IMR-90 (cell line): ENCODE data around the gene GABRA1. TPM values are rescaled to one million over a fixed set of nuclear protein-coding genes. Genes with fewer than 3 reads are reported as not detected.

Experiments used
- ATAC-seq: fragments of 200-7000 bp; cut with Tn5 transposase; 2 replicates; pipeline ENCODE4 v1.9.1; 2020; ENCODE audit warnings: low read depth, mild to moderate bottlenecking, moderate library complexity
- BruUV-seq: library from RNA; stranded (reverse); fragments of 400-500 nt; replicated peaks from 2 replicates; lab custom pipeline; 2021; lab: Mats Ljungman, UMichigan
- CTCF ChIA-PET: fragments of 300-600 bp; formaldehyde crosslinking; extraction: SDS; loops from one replicate; lab custom pipeline; 2021; ENCODE audit warnings: antibody characterized with exemption; lab: Yijun Ruan, JAX
- POLR2A ChIA-PET: fragments of 300-600 bp; sonication (Branson Sonifier 250); formaldehyde crosslinking; loops from one replicate; lab custom pipeline; 2022; ENCODE audit warnings: antibody characterized with exemption; ENCODE audit not compliant: unreplicated experiment; lab: Charles Lee
- DNase-seq: peaks from one replicate; pipeline ENCODE4 v3.0.0; 2013
- H2AFZ ChIP-seq: replicated peaks from 2 replicates; pipeline ENCODE3; 2013; ENCODE audit warnings: low read length, mild to moderate bottlenecking; ENCODE audit not compliant: poor library complexity
- H2AK5ac ChIP-seq: 2 replicates; pipeline ENCODE4 v1.6.1; 2013; ENCODE audit warnings: low read depth, low read length, inconsistent platforms
- H2AK9ac ChIP-seq: replicated peaks from 2 replicates; pipeline ENCODE3; 2013; ENCODE audit warnings: mild to moderate bottlenecking, low read depth, low read length, moderate library complexity; ENCODE audit not compliant: poor library complexity
- H2BK120ac ChIP-seq: 2 replicates; pipeline ENCODE4 v1.6.1; 2013; ENCODE audit warnings: low read depth, low read length, inconsistent platforms
- H2BK15ac ChIP-seq: 3 replicates; pipeline ENCODE4 v1.6.1; 2013; ENCODE audit warnings: low read depth, low read length, inconsistent platforms
- H2BK20ac ChIP-seq: 2 replicates; pipeline ENCODE4 v1.6.1; 2013; ENCODE audit warnings: low read depth, mild to moderate bottlenecking, inconsistent platforms, low read length, moderate library complexity
- H2BK5ac ChIP-seq: 2 replicates; pipeline ENCODE4 v1.6.1; 2013; ENCODE audit warnings: mild to moderate bottlenecking, low read depth, low read length, inconsistent platforms; ENCODE audit not compliant: poor library complexity, severe bottlenecking
- H3K14ac ChIP-seq: replicated peaks from 2 replicates; pipeline ENCODE4 v1.6.1; 2013; ENCODE audit warnings: low read depth, low read length, inconsistent platforms
- H3K18ac ChIP-seq: 2 replicates; pipeline ENCODE4 v1.6.1; 2013; ENCODE audit warnings: low read depth, low read length, control low read depth
- H3K23ac ChIP-seq: 2 replicates; pipeline ENCODE4 v1.6.1; 2013; ENCODE audit warnings: low read depth, low read length, inconsistent platforms
- H3K27ac ChIP-seq: 2 replicates; pipeline ENCODE4 v1.5.1; 2013; ENCODE audit warnings: mild to moderate bottlenecking, control low read depth, low read length; ENCODE audit not compliant: insufficient read depth
- H3K27me3 ChIP-seq: 2 replicates; pipeline ENCODE4 v1.6.1; 2013; ENCODE audit warnings: low read length; ENCODE audit not compliant: control insufficient read depth, insufficient read depth
- H3K36me3 ChIP-seq: 2 replicates; pipeline ENCODE4 v1.6.1; 2013; ENCODE audit warnings: low read length, mixed read lengths; ENCODE audit not compliant: control insufficient read depth, insufficient read depth
- H3K4ac ChIP-seq: 2 replicates; pipeline ENCODE4 v1.6.1; 2013; ENCODE audit warnings: low read depth, low read length, inconsistent platforms
- H3K4me1 ChIP-seq: 2 replicates; pipeline ENCODE4 v1.6.1; 2013; ENCODE audit warnings: low read length, mixed read lengths; ENCODE audit not compliant: control insufficient read depth, insufficient read depth
- H3K4me2 ChIP-seq: 2 replicates; pipeline ENCODE4 v1.6.1; 2013; ENCODE audit warnings: low read depth, mild to moderate bottlenecking, control low read depth, low read length, moderate library complexity
- H3K4me3 ChIP-seq: 2 replicates; pipeline ENCODE4 v1.5.1; 2013; ENCODE audit warnings: low read depth, mild to moderate bottlenecking, control low read depth, low read length, moderate library complexity; ENCODE audit not compliant: insufficient read depth
- H3K56ac ChIP-seq: 2 replicates; pipeline ENCODE4 v1.6.1; 2013; ENCODE audit warnings: low read length, inconsistent platforms; ENCODE audit not compliant: insufficient read depth; ENCODE audit errors: extremely low read depth
- H3K79me1 ChIP-seq, 2 experiments: 2 replicates each; pipeline ENCODE4 v1.6.1; 2013; ENCODE audit warnings: low read length in 2 of 2, inconsistent platforms in 1 of 2, low read depth in 1 of 2
- H3K9ac ChIP-seq: 2 replicates; pipeline ENCODE4 v1.6.1; 2013; ENCODE audit warnings: low read depth, low read length, control low read depth
- H3K9me1 ChIP-seq: 2 replicates; pipeline ENCODE4 v1.6.1; 2013; ENCODE audit warnings: low read length, inconsistent platforms; ENCODE audit not compliant: insufficient read depth
- H3K9me3 ChIP-seq: 2 replicates; pipeline ENCODE4 v1.6.1; 2013; ENCODE audit warnings: low read length; ENCODE audit not compliant: control insufficient read depth, insufficient read depth
- H4K20me1 ChIP-seq: 2 replicates; pipeline ENCODE4 v1.6.1; 2013; ENCODE audit warnings: low read length, inconsistent platforms; ENCODE audit not compliant: insufficient read depth
- H4K5ac ChIP-seq: 2 replicates; pipeline ENCODE4 v1.6.1; 2013; ENCODE audit warnings: mild to moderate bottlenecking, low read depth, low read length, control low read depth
- H4K8ac ChIP-seq, 2 experiments: 2 replicates each; pipeline ENCODE4 v1.6.1; 2013; ENCODE audit warnings: low read depth in 2 of 2, low read length in 2 of 2, control low read depth in 1 of 2, inconsistent platforms in 1 of 2
- H4K91ac ChIP-seq: 2 replicates; pipeline ENCODE4 v1.6.1; 2013; ENCODE audit warnings: low read depth, low read length, inconsistent platforms; ENCODE audit not compliant: insufficient read depth
- BHLHE40 ChIP-seq: fragments of 150-350 bp; IDR thresholded peaks from 2 replicates; pipeline ENCODE4 v1.6.1; 2016; ENCODE audit warnings: mild to moderate bottlenecking, low read depth, low read length
- MXI1 ChIP-seq: IDR thresholded peaks from 2 replicates; pipeline ENCODE4 v1.6.1; 2012; ENCODE audit warnings: low read depth, mild to moderate bottlenecking, low read length, moderate library complexity, borderline replicate concordance
- NFE2L2 ChIP-seq: fragments of 150-350 bp; IDR thresholded peaks from 2 replicates; pipeline ENCODE4 v1.6.1; 2016; ENCODE audit warnings: low read depth, mild to moderate bottlenecking, low read length
- RCOR1 ChIP-seq: IDR thresholded peaks from 2 replicates; pipeline ENCODE4 v1.6.1; 2012; ENCODE audit warnings: mild to moderate bottlenecking, low read length, improper control_type of control experiment; ENCODE audit not compliant: insufficient replicate concordance
- SMC3 ChIP-seq: fragments of 150-350 bp; IDR thresholded peaks from 2 replicates; pipeline ENCODE4 v1.6.1; 2016; ENCODE audit warnings: low read depth, mild to moderate bottlenecking, antibody characterized with exemption, low read length, moderate library complexity
- USF2 ChIP-seq: fragments of 150-350 bp; IDR thresholded peaks from 2 replicates; pipeline ENCODE4 v1.6.1; 2017; ENCODE audit warnings: mild to moderate bottlenecking, antibody characterized with exemption, low read length, low read depth
- WGBS, 2 experiments: methylation state at CpG; one replicate each; pipeline versions ENCODE4 v1.1.5 to v1.1.7; 2013; ENCODE audit warnings: missing lambda C conversion rate in 2 of 2; ENCODE audit not compliant: insufficient read length in 1 of 2; ENCODE audit errors: extremely low coverage in 2 of 2; 5-methylcytosine and 5-hydroxymethylcytosine counted together
- dilution Hi-C: fragments of 300-500 bp; cut with HindIII; formaldehyde crosslinking; loops from one replicate; pipeline ENCODE4 v1.14.3; 2018; ENCODE audit warnings: low sequenced_read_pairs; ENCODE audit not compliant: unreplicated experiment
- in situ Hi-C: fragments of 300-500 bp; cut with MboI; formaldehyde crosslinking; loops from 3 replicates; pipeline ENCODE4 v1.14.3; 2019; ENCODE audit warnings: low sequenced_read_pairs, inconsistent platforms, mixed read lengths
- intact Hi-C: fragments of 100-400 bp; cut with micrococcal nuclease; formaldehyde crosslinking; loops from 2 replicates; pipeline ENCODE4 v1.10.0; 2022
- polyA plus RNA-seq, 3 experiments: library from polyadenylated mRNA; depleted of rRNA; stranded (reverse); fragments of >200 nt; gene quantifications; 2 replicates each; pipeline ENCODE4 v1.2.3, GENCODE V29; 2012; ENCODE audit warnings: low replicate concordance in 1 of 3
- total RNA-seq: library from RNA; depleted of rRNA; stranded (reverse); fragments of >200 nt; gene quantifications from 2 replicates; pipeline ENCODE4 v1.2.3, GENCODE V29; 2012

GABRA1 gene
- total and polyA plus RNA-seq, 2 of the 4 experiments (the other 2 are of a cell fraction), result not detected

DNA sequence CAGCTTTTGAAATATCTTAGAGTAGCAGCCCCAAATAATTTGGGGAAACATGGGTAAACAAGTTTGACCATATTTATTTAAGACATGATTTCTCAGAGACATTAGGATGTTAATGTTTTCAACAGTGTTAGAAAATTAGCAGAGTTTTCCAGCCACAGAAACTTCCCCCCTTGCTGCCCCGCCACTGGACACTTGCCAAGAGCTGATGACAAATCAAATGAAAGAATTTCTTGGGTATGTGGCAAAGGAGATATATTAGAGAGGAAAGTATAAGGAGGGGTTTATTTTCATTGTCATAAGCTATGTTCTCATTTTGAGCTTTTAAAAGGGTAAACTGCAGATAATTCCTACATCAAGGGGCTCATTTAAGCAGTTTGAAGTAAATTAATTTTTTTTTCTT, 15.9 kb downstream of the GABRA1 start:
- POLR2A ChIA-PET, result no interaction called here
- H2AK5ac ChIP-seq, result no peak overlapping the region
- no peaks in the 10 kb centered on the region for H3K27me3 ChIP-seq
- H2BK5ac ChIP-seq, result no peak overlapping the region
- no peak overlapping the region for H4K91ac ChIP-seq
- no peak overlapping the region for H3K27ac ChIP-seq
- no peaks in the 10 kb centered on the region for H3K4me1 ChIP-seq
- dilution Hi-C loops, result no loop called here
- no peak overlapping the region for H3K4ac ChIP-seq
- WGBS, 2 experiments, result no CpG with 5 or more reads among the region's 1 CpG
- H3K36me3 ChIP-seq, result no peaks in the 10 kb centered on the region
- intact Hi-C loops, result no loop called here
- no peak overlapping the region for H4K8ac ChIP-seq
- no peak overlapping the region for H2BK15ac ChIP-seq
- in situ Hi-C loops, result no loop called here
- H3K9me3 ChIP-seq, result peaks cover 3% of the 10 kb centered on the region
- H3K23ac ChIP-seq, result no peak overlapping the region
- H4K20me1 ChIP-seq, result no peaks in the 10 kb centered on the region
- no peak overlapping the region for H2AFZ ChIP-seq
- H2AK9ac ChIP-seq, result no peak overlapping the region
- BruUV-seq, result no TSS peak
- H2BK120ac ChIP-seq, result no peak overlapping the region
- CTCF ChIA-PET, result no interaction called here
- no peak overlapping the region for H3K14ac ChIP-seq
- no peaks in the 10 kb centered on the region for H3K9me1 ChIP-seq
- no peak overlapping the region for H4K5ac ChIP-seq
- no peaks in the 10 kb centered on the region for H3K79me1 ChIP-seq
- no peak overlapping the region for H3K9ac ChIP-seq
- ATAC-seq, result no peak
- no peak overlapping the region for H3K18ac ChIP-seq
- no peak overlapping the region for H2BK20ac ChIP-seq
- H3K4me2 ChIP-seq, result no peak overlapping the region
- no peak for DNase-seq
- no peak overlapping the region for H3K4me3 ChIP-seq
- H3K56ac ChIP-seq, result no peak overlapping the region
- no peak for TF ChIP-seq BHLHE40
- TF ChIP-seq RCOR1, result no peak
- TF ChIP-seq SMC3, result no peak
- no peak for TF ChIP-seq MXI1
- no peak for TF ChIP-seq USF2
- TF ChIP-seq NFE2L2, result no peak
